DMS 273 treated with DMSO at 0.1 percent for 48 hours (cell line): Measurements from ENCODE around the gene RYR3.

Source experiments
- DNase-seq: peaks from one replicate; lab custom pipeline; 2025; lab: John Stamatoyannopoulos, UW

The RYR3 gene

DNA sequence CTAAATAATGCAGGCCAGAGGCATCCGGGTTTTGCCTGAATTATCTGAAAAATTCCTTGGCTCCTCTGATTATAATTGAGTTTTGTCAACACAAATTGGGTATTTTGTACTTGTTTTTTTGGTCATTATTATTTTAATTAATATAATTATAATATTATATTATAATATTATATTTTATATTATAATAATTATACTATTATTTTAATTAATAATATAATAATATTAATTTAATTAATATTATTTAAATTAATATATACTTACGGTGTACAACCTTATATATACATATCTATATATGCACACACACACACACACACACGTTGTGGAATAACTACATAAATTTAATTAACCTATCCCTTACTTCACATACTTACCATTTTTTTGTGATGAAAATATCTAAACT, 73.5 kb downstream of the RYR3 start:
- DNase-seq: no peak

- DNase-seq: no peak
Observed at GRCh38 chr15:33392453-33392852, 81.7 kb downstream of the RYR3 start.

DNA sequence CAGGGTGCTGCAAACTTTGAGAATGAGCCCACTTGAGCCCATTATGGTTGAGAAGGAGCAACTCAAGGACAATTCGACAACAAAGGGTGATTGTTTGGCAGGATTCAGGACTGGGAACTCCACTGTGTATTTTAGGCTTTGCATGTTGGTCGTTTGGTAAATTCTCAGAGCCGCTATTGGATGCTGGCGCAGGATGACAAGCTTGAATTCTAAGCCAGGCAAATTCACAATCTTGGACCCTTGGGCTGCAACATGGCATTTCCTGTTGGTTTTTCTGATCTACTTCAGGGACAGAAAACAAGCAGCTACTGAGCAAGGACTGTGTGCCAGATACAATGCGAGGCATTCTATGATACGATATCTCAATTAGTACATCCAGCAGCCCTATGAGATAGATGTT, 82.8 kb downstream of the RYR3 start:
- no peak for DNase-seq

DNA sequence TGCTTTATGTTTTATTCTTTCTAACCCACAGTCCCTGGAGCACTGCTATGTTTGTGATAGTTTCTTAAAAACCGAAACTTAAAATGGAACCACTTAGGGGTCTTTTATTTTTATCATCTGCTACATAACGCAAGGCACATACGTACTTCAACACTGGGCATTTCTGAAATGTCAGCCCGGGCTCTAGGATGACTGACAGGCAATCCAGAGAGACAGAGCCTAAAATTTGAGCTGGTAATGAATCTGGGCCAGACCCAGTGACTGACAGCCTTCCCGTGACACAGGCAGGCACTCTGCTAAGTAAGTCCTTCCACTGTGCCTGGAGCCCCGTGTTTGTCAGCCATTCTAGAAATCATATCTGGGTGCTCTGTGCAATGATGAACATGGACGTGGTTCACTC, 84.6 kb downstream of the RYR3 start:
- DNase-seq: no peak

DNA sequence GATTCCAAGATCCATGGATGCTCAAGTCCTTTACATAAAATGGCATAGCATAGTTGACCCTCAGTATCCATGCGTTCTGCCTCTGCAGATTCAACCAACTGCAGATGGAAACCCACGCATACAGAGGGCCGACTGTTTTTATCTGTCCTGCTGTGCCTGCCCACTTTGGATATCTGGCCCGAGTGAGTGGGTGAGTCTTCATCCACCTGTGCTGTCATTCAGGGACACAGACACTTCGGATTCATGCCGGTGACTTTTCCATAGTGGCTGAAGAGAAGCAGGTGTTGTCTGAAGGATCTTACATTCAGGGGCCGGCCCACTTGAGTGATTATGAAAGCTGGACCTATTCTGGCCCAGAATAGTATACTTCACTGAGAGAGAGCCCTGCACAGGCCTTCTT, 85.1 kb downstream of the RYR3 start:
- DNase-seq: no peak

GRCh38 chr15:33396475-33396874, 85.7 kb downstream of the RYR3 start:
- DNase-seq: no peak

- no peak for DNase-seq
Observed at GRCh38 chr15:33398555-33398954, 87.8 kb downstream of the RYR3 start.

- DNase-seq: no peak
Observed at GRCh38 chr15:33400941-33401340, 90.2 kb downstream of the RYR3 start.

- DNase-seq: no peak
Observed at GRCh38 chr15:33402600-33402999, 91.8 kb downstream of the RYR3 start.

- no peak for DNase-seq
Observed at GRCh38 chr15:33405096-33405495, 94.3 kb downstream of the RYR3 start.

DNA sequence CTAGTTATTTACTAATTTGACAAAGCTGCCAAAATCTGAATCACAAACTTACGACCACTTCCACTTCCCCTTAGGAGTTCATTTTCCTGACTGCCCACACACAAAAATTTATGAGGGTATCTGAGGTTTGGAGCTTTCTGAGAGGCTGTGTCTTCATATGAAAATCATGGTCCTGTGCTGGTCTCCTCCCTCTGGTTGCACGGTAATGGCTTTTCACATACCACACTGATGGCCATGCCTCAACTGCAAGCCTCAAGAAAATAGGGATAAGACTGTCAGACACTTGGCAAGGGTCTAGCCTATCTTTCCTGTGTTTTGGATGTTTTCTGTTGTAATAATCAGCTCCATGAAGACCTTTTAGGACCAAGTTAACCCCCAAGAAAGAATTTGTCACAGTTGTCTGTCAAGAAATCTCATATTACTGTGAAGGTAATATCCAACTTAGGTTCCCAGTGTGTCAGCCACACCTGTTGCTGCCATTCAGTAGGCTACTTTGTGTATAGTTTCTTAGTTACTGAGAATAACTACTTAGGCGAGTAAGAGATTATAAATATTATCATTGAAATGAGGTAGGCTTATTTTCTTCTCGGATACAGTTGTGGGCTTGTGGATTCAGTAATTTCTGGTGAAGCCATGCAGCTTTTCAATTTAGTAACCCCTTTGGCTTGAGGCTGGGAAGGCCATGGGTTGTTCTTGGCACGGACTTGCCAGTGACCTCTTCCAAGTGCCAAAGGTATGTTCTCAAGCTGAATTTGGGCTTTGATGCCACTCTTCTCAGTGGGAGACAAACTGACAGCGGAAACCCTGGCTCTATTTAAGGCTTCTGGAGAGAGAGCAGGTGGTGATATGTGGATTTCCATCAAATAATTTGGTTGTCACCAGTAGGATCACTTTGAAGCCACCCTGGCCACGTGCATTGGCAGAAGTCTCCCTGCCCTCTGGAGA, 101.1 kb downstream of the RYR3 start:
- no peak for DNase-seq

- no peak for DNase-seq
Observed at GRCh38 chr15:33419701-33420100, 108.9 kb downstream of the RYR3 start.

DNA sequence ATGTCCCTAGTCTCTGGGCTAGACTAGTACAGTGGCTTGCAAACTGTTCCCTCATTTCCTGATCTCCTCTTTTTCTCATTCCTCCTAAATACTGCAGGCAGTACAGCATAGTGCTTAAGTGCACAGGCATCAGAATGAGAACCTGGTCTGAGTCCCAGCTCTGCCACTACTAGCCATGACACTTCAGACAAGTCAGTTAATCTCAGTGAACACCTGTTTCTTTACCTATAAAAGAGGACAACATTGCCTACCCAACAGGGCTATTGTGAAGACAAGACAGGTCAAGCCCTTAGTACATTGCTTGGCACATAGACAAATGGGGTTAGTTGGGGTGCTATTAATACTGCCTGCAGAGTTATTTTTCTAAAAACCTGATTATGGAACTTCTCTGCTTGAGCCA, 113.3 kb downstream of the RYR3 start:
- no peak for DNase-seq

- no peak for DNase-seq
Observed at GRCh38 chr15:33425142-33425541, 114.4 kb downstream of the RYR3 start.

DNA sequence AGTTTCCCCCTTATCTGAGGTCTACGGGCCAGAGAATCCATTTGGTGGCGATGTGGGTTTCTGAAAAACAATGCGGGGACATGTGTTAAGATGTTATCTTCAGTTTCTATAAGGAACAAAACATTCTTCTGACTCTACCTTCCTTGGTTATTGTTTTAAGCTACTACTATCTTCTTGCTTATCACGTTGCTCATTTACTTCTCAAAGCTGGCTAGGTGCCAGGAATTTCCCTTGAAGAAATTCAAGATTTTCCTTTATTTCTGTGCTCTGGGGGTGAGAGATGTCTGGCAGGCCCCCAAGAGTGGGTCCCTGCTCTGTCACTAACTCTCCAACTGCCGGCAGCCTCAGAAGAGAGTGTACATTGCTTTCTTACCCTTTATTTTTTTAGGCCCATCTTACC, 119.8 kb downstream of the RYR3 start:
- DNase-seq: no peak

DNA sequence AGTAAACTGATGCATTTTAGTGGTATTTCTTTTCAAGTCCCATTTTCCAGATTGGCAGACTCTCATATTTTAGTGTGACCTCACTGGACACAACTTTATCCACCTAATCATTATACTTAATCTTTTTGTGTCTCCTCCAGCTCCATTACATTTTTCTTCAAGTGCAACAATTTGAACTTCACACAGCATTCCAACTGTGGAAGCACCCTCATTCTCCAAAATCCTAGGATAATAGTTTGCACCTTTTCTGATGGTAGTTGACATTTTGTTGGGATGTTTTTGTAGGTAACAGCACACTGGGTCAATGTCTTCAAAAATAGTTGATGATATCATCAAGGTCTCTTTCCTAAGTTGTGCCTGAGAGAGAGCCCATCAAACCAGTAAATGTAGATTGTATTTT, 123.1 kb downstream of the RYR3 start:
- DNase-seq: no peak

GRCh38 chr15:33438396-33438795, 127.6 kb downstream of the RYR3 start:
- DNase-seq: no peak

DNA sequence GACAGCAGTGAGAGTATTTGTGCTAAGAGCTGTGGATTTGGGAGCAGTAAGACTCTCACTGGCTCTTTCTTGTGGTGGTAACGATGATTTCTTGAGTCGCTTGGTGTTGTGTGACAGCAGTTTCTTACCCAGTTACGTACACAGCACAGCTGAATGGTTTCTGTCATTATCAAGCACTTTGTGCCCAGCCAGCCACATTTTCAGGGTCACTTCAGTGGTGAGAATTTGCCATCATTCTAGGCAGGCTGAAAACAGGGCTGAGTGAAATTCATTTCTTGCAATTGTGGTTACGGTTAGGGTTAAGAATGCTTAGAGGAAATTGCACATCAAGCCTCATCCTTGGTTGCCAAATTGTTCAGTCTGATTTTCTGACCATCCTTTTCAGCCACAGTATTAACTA, 130.1 kb downstream of the RYR3 start:
- DNase-seq: no peak

DNA sequence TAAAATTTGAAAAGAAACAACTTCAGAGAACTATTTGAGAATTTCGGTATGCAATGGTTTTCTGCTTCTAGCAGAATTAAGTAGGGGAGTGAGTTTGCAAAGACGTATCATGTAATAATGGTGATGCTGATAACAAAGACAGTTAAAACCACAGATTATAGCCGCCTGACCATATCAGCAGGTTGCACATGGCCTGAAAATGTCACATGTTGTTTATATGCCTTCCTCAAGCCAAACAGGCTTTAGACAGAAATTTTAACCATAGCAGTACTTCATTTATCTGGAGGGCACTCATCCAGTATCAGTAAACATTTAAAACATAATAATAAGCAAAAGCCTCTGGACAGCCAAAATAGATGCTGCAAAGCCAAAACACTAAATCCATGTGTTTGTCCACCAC, 131.7 kb downstream of the RYR3 start:
- no peak for DNase-seq

DNA sequence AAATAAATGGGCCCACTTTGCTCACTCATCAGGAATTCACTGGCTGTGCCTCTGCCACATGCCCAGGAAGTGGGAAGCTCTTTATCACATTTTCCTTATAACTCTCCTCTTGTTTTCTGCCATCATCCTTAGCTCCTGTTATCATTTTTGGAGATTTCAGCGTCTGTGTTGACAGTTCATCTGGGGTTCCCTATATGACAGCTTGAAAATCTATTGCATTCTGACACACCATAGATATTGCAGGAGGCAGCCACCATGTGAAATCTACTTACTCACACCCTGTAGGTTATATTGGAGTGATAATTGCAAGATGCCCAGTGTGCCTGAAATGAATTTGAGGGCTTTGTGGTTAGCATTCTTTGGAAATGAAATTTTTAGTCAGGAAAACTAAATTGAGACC, 132.9 kb downstream of the RYR3 start:
- no peak for DNase-seq

- no peak for DNase-seq
Observed at GRCh38 chr15:33445984-33446383, 135.2 kb downstream of the RYR3 start.

GRCh38 chr15:33448151-33448550, 137.4 kb downstream of the RYR3 start:
- DNase-seq: no peak

DNA sequence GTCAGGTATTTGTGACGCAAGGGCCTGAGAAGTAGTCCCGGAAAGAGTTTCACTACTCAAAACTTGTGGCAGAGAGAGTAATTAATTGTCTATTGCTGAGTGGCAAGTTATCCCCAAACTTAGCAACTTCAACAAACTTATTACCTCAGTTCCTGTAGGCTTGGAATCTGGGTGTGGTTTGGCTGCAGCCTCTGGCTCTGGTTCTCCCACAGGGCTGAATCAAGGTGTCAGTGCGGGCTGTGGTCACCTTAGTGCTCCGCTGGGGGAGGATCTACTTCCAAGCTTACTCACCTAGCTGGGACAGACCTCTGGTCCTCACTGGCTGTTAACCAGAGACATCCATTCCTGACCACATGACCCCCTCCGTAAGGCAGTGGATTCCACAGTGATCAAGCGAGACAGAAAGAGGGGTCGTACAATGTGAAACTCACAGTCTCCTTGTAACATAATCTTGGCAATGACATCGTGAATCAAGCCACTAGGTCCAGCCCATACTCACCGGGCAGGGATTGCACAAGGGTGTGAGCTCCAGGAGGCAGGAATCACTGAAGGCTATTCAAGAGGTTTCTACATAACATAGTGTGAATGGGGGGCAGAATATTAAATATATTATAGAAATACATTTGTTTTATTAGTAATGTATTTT, 138.3 kb downstream of the RYR3 start:
- DNase-seq: no peak

DNA sequence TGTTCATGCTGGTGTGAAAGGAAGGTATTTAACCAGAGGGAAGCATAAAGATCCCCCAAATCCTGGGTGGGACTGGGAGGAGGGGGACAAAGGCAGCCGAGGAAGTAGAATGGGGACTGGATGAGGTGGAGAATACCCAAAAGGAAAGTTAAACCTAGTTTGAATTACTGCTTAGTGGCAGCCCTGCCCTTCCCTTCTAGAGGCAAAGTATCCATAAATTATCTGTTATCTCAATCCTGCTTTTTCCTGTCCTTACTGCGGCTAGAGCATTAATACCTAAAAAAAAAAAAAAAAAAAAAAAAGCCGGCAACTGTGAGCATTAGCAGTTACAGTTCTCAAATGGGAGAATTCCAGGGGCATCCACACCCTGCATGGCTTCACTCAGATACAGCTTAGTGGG, 139.0 kb downstream of the RYR3 start:
- DNase-seq: no peak
